Endodermal cell (in vitro differentiated cells): Measurements from ENCODE around the gene ALX4. TPM values are rescaled to one million over a fixed set of nuclear protein-coding genes. Genes with fewer than 3 reads are reported as not detected.

Experiments
- DNase-seq: peaks from one replicate; pipeline ENCODE4 v3.0.0-alpha.2; 2017
- H3K27ac ChIP-seq: 2 replicates; pipeline ENCODE4 v1.5.1; 2013; ENCODE audit warnings: mild to moderate bottlenecking, low read depth, low read length, moderate library complexity
- H3K27me3 ChIP-seq: 2 replicates; pipeline ENCODE4 v1.6.1; 2013; ENCODE audit warnings: mild to moderate bottlenecking, low read length, moderate library complexity; ENCODE audit not compliant: insufficient read depth, control insufficient read depth, poor library complexity, severe bottlenecking
- H3K36me3 ChIP-seq: 2 replicates; pipeline ENCODE4 v1.7.0; 2013; ENCODE audit warnings: mild to moderate bottlenecking, low read length, moderate library complexity; ENCODE audit not compliant: control insufficient read depth, insufficient read depth
- H3K4me1 ChIP-seq: one replicate; pipeline ENCODE4 v1.7.0; 2013; ENCODE audit warnings: low read length; ENCODE audit not compliant: control insufficient read depth, insufficient read depth
- H3K4me3 ChIP-seq: 2 replicates; pipeline ENCODE4 v1.5.1; 2013; ENCODE audit warnings: mild to moderate bottlenecking, low read length, moderate library complexity
- H3K9ac ChIP-seq: 2 replicates; pipeline ENCODE4 v1.6.1; 2013; ENCODE audit warnings: mild to moderate bottlenecking, low read length, moderate library complexity; ENCODE audit not compliant: poor library complexity, severe bottlenecking; ENCODE audit errors: extremely low read depth
- H3K9me3 ChIP-seq: 2 replicates; pipeline ENCODE4 v1.6.1; 2013; ENCODE audit warnings: mild to moderate bottlenecking, low read length, moderate library complexity; ENCODE audit not compliant: control insufficient read depth
- H3K27ac Mint-ChIP-seq: 2 replicates; pipeline ENCODE4 v1.8.0; 2020; ENCODE audit warnings: mixed read lengths
- H3K27me3 Mint-ChIP-seq: 2 replicates; pipeline ENCODE4 v1.8.0; 2021; ENCODE audit warnings: mild to moderate bottlenecking, mixed read lengths; ENCODE audit not compliant: insufficient read depth
- H3K36me3 Mint-ChIP-seq: 2 replicates; pipeline ENCODE4 v1.8.0; 2020; ENCODE audit warnings: low read depth, mixed read lengths
- H3K4me1 Mint-ChIP-seq: 2 replicates; pipeline ENCODE4 v1.8.0; 2020; ENCODE audit warnings: mixed read lengths
- H3K4me3 Mint-ChIP-seq: 2 replicates; pipeline ENCODE4 v1.8.0; 2020; ENCODE audit warnings: mild to moderate bottlenecking, moderate library complexity, mixed read lengths
- H3K9me3 Mint-ChIP-seq: 2 replicates; pipeline ENCODE4 v1.8.0; 2020; ENCODE audit warnings: mild to moderate bottlenecking, mixed read lengths
- WGBS, 2 experiments: methylation state at CpG; one replicate each; pipeline versions ENCODE4 v1.1.5 to v1.1.7; 2013; ENCODE audit warnings: missing lambda C conversion rate in 2 of 2, mixed read lengths in 1 of 2; ENCODE audit not compliant: insufficient coverage in 1 of 2, insufficient read length in 1 of 2; 5-methylcytosine and 5-hydroxymethylcytosine counted together
- total RNA-seq, 2 donors: library from RNA; stranded (reverse); fragmentation: NEBNext Ultra II Directional in 1 of 2; extraction: Animal tissue kit (Norgen Biotek cat#: 25700) in 1 of 2; gene quantifications; 2 replicates in 1 of 2; 3 replicates in 1 of 2; pipeline ENCODE4 v1.2.1, GENCODE V29; 2021
- TF ChIP-seq, protein P1 (sequence below): fragments of 200-600 bp; sonication (generic); conservative IDR thresholded peaks from 2 replicates; pipeline ENCODE4 v1.5.0; 2021; ENCODE audit warnings: antibody characterized with exemption, mild to moderate bottlenecking

Gene ALX4
- total RNA-seq, 2 donors from 2014 or later, result not detected

DNA sequence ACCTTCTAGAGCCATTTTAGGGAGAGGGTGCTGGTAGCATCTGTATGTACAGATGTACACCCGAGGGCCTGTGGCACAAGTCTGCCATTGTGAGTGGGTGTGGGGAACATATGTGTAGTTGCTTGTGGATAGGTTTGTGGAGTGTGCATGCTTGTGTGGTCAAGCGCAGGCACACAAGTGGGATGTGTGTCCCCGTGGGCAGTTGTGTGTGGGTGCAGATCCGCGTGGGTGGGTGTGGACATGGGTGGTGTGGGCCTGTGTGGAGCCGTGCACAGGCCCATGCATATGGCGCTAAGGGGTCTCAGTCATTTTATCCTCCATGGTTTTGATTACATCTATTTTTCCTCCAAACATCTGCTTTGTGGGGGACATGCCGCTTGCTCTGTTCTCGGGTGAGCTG, 28.8 kb downstream of the ALX4 start:
- H3K9ac ChIP-seq, result no peak overlapping the region
- Mint-ChIP-seq H3K4me3 (no peak overlapping the region), H3K9me3 (peaks cover 4% of the 10 kb centered on the region), H3K27ac (no peak overlapping the region), H3K27me3 (peaks cover 2% of the 10 kb centered on the region), H3K36me3 (no peaks in the 10 kb centered on the region), H3K4me1 (peaks cover 7% of the 10 kb centered on the region)
- DNase-seq, result no peak
- no peak overlapping the region for H3K27ac ChIP-seq
- H3K9me3 ChIP-seq, result no peaks in the 10 kb centered on the region
- no peaks in the 10 kb centered on the region for H3K27me3 ChIP-seq
- WGBS, 2 experiments, result 91 to 93% methylated on average over 4 to 9 of the region's 9 CpGs
- TF ChIP-seq, protein P1, sequence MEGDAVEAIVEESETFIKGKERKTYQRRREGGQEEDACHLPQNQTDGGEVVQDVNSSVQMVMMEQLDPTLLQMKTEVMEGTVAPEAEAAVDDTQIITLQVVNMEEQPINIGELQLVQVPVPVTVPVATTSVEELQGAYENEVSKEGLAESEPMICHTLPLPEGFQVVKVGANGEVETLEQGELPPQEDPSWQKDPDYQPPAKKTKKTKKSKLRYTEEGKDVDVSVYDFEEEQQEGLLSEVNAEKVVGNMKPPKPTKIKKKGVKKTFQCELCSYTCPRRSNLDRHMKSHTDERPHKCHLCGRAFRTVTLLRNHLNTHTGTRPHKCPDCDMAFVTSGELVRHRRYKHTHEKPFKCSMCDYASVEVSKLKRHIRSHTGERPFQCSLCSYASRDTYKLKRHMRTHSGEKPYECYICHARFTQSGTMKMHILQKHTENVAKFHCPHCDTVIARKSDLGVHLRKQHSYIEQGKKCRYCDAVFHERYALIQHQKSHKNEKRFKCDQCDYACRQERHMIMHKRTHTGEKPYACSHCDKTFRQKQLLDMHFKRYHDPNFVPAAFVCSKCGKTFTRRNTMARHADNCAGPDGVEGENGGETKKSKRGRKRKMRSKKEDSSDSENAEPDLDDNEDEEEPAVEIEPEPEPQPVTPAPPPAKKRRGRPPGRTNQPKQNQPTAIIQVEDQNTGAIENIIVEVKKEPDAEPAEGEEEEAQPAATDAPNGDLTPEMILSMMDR, result no peak
- no peaks in the 10 kb centered on the region for H3K36me3 ChIP-seq
- H3K4me1 ChIP-seq, result no peaks in the 10 kb centered on the region
- no peak overlapping the region for H3K4me3 ChIP-seq

DNA sequence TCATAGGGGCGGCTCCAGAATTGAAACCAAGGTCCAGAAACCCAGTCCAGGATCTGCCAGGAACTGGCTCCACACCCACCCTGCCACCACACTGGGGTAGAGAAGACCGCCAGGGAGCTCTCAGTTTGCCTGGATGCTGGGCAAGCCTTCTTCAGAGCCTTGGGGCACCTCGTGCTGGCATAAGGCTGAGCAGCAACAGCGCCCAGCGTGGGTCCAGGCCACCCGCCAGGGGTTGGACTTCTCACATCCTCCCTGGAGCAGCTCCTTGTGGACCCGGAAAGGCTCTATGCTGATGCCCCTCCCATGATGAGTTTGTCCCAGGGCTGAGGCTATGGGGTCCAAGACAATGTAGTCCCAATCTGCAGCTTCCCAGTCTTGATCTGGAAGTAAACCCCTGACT, 29.7 kb downstream of the ALX4 start:
- TF ChIP-seq, protein P1, result no peak

DNA sequence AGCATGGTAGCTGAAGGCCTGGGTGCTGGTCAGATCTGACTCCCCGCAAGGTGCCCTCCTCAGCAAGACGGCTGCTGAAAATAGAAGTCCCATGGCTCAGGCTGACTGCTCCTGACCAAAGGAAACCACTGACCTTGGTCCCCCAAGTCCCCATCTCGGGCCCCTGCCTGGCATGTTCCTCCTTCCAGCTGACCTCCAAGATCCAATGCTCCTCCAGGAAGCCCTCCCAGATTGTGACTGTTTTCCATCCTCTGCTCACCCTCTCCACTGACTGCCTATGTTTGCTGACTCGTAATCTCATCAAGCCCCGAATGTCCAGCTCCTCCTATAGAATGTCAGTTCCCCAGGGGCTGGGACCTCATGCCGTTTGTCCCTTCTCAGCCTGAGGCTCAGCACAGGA, 30.5 kb downstream of the ALX4 start:
- WGBS, 2 experiments, result 92 to 97% methylated on average over 4 to 6 of the region's 6 CpGs
- peaks cover 6% of the 10 kb centered on the region for H3K4me1 Mint-ChIP-seq
- H3K9me3 Mint-ChIP-seq, result peaks cover 4% of the 10 kb centered on the region
- no peaks in the 10 kb centered on the region for H3K4me1 ChIP-seq
- H3K36me3 Mint-ChIP-seq, result no peaks in the 10 kb centered on the region
- TF ChIP-seq, protein P1, result no peak
- no peak overlapping the region for H3K4me3 Mint-ChIP-seq
- H3K27ac Mint-ChIP-seq, result no peak overlapping the region
- peaks cover 2% of the 10 kb centered on the region for H3K27me3 Mint-ChIP-seq
- no peak overlapping the region for H3K9ac ChIP-seq
- no peaks in the 10 kb centered on the region for H3K27me3 ChIP-seq
- H3K36me3 ChIP-seq, result no peaks in the 10 kb centered on the region
- DNase-seq, result no peak
- H3K4me3 ChIP-seq, result no peak overlapping the region
- H3K9me3 ChIP-seq, result no peaks in the 10 kb centered on the region
- no peak overlapping the region for H3K27ac ChIP-seq

More for the DNA sequence above, 29.7 kb downstream of the ALX4 start:
- Mint-ChIP-seq H3K36me3 (no peaks in the 10 kb centered on the region), H3K4me1 (peaks cover 6% of the 10 kb centered on the region), H3K9me3 (peaks cover 4% of the 10 kb centered on the region), H3K27me3 (peaks cover 2% of the 10 kb centered on the region), H3K27ac (no peak overlapping the region), H3K4me3 (no peak overlapping the region)
- no peak for DNase-seq
- 89 to 90% methylated on average over 5 to 7 of the region's 7 CpGs for WGBS, 2 experiments
- H3K27me3 ChIP-seq, result no peaks in the 10 kb centered on the region
- H3K9me3 ChIP-seq, result no peaks in the 10 kb centered on the region
- no peak overlapping the region for H3K9ac ChIP-seq
- H3K27ac ChIP-seq, result no peak overlapping the region
- H3K4me3 ChIP-seq, result no peak overlapping the region
- H3K36me3 ChIP-seq, result no peaks in the 10 kb centered on the region
- no peaks in the 10 kb centered on the region for H3K4me1 ChIP-seq
